Mucosa of descending colon (tissue), 3 donors: ENCODE measurements around the gene FRMD8. TPM values are rescaled to one million over a fixed set of nuclear protein-coding genes. Genes with fewer than 3 reads are reported as not detected.

ENCODE experiments used
- ATAC-seq: fragments of 200-7000 bp; cut with Tn5 transposase; one replicate; pipeline ENCODE4 v1.9.1; 2020; ENCODE audit warnings: mild to moderate bottlenecking, moderate library complexity
- DNase-seq, 3 donors: peaks; one replicate each; pipeline ENCODE4 v3.0.0-alpha.2; 2020
- H3K36me3 ChIP-seq: fragments of 200-600 bp; one replicate; pipeline ENCODE4 v1.8.0; 2021; ENCODE audit warnings: low read depth, mild to moderate bottlenecking
- H3K4me1 ChIP-seq: fragments of 200-600 bp; one replicate; pipeline ENCODE4 v1.8.0; 2021; ENCODE audit warnings: low read depth, mild to moderate bottlenecking
- H3K4me3 ChIP-seq: fragments of 200-600 bp; one replicate; pipeline ENCODE4 v1.8.0; 2021; ENCODE audit warnings: mild to moderate bottlenecking
- H3K9me3 ChIP-seq: fragments of 200-600 bp; one replicate; pipeline ENCODE4 v1.8.0; 2021; ENCODE audit warnings: mild to moderate bottlenecking
- intact Hi-C, 2 donors: fragments of 100-400 bp; cut with DNase I in 1 of 2; cut with micrococcal nuclease in 1 of 2; formaldehyde crosslinking; loops; one replicate each; pipeline versions ENCODE4 v1.11.0 to v1.11.1; 2022; cut with DNase I, micrococcal nuclease
- total RNA-seq, 3 donors: library from RNA; stranded (reverse); fragmentation: NEBNext Ultra II Directional in 2 of 3; extraction: Animal tissue kit (Norgen Biotek cat#: 25700) in 2 of 3; gene quantifications; one replicate each; pipeline versions ENCODE4 v1.2.1 to v1.2.4, GENCODE V29; 2021 to 2023
- TF ChIP-seq, protein P1 (sequence below): fragments of 200-600 bp; IDR thresholded peaks from one replicate; pipeline ENCODE4 v1.8.0; 2022; ENCODE audit warnings: antibody characterized with exemption, mild to moderate bottlenecking
- donor health status: DM: no; HTN: no; CAD: no; lungs with moderate emphysema.
- donor health status: DM: no; HTN: no; CAD: no.
- donor health status: DM: no; HTN: yes; CAD: no.

FRMD8 gene
- total RNA-seq, 3 donors from 2014 or later = 27.1 to 44.1 (median 42.3) TPM

- ATAC-seq (no peak), DNase-seq (no peak)
- intact Hi-C loops = loop anchor here in 1 of 2 donors (5.0 kb wide), 1 partner anchor 82 kb away; no protein-coding TSS in a partner anchor
- Histone ChIP-seq H3K4me3 (no peak overlapping the region), H3K36me3 (no peaks in the 10 kb centered on the region), H3K4me1 (peaks cover 51% of the 10 kb centered on the region), H3K9me3 (no peaks in the 10 kb centered on the region)
- TF ChIP-seq, protein P1, sequence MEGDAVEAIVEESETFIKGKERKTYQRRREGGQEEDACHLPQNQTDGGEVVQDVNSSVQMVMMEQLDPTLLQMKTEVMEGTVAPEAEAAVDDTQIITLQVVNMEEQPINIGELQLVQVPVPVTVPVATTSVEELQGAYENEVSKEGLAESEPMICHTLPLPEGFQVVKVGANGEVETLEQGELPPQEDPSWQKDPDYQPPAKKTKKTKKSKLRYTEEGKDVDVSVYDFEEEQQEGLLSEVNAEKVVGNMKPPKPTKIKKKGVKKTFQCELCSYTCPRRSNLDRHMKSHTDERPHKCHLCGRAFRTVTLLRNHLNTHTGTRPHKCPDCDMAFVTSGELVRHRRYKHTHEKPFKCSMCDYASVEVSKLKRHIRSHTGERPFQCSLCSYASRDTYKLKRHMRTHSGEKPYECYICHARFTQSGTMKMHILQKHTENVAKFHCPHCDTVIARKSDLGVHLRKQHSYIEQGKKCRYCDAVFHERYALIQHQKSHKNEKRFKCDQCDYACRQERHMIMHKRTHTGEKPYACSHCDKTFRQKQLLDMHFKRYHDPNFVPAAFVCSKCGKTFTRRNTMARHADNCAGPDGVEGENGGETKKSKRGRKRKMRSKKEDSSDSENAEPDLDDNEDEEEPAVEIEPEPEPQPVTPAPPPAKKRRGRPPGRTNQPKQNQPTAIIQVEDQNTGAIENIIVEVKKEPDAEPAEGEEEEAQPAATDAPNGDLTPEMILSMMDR = no peak
These were observed 34.1 kb downstream of the FRMD8 start for GRCh38 chr11:65420506-65420905.

GRCh38 chr11:65420979-65421793 lies 34.7 kb downstream of the FRMD8 start:
- Histone ChIP-seq H3K4me3 (no peak overlapping the region), H3K36me3 (no peaks in the 10 kb centered on the region), H3K4me1 (peaks cover 46% of the 10 kb centered on the region), H3K9me3 (no peaks in the 10 kb centered on the region)
- ATAC-seq (peak; percentile 46), DNase-seq (peak; percentile 90 to 97 (median 94))
- TF ChIP-seq, protein P1 = no peak
- intact Hi-C loops = loop anchor here in 1 of 2 donors (5.0 kb wide), 1 partner anchor 81 kb away; no protein-coding TSS in a partner anchor

GRCh38 chr11:65421794-65422632 lies 35.6 kb downstream of the FRMD8 start:
- intact Hi-C loops = loop anchor here in 1 of 2 donors (5.0 kb wide), 1 partner anchor 80 kb away; no protein-coding TSS in a partner anchor
- ATAC-seq = peak; percentile 49
- peak overlapping the region; percentile 81 for H3K4me3 ChIP-seq
- H3K4me1 ChIP-seq = peaks cover 48% of the 10 kb centered on the region
- H3K9me3 ChIP-seq = no peaks in the 10 kb centered on the region
- no peaks in the 10 kb centered on the region for H3K36me3 ChIP-seq
- DNase-seq = peak; percentile 98 to 99 (median 99)
- TF ChIP-seq, protein P1 = no peak

DNA sequence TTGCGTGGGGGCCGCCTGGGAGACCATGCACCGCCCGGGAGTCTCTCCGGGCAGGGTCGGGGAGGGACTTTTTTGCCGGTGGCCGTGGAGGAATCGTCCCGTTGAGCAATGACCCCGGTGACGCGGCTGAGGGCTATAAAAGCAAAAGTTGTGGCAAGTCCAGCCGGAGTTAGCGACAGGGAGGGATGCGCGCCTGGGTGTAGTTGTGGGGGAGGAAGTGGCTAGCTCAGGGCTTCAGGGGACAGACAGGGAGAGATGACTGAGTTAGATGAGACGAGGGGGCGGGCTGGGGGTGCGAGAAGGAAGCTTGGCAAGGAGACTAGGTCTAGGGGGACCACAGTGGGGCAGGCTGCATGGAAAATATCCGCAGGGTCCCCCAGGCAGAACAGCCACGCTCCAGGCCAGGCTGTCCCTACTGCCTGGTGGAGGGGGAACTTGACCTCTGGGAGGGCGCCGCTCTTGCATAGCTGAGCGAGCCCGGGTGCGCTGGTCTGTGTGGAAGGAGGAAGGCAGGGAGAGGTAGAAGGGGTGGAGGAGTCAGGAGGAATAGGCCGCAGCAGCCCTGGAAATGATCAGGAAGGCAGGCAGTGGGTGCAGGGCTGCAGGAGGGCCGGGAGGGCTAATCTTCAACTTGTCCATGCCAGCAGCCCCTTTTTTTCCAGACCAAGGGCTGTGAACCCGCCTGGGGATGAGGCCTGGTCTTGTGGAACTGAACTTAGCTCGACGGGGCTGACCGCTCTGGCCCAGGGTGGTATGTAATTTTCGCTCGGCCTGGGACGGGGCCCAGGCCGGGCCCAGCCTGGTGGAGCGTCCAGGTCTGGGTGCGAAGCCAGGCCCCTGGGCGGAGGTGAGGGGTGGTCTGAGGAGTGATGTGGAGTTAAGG lies 36.4 kb downstream of the FRMD8 start, which contains the start of gene NEAT1:
Gene NEAT1 (plus strand): TSS at position 166 of the 883 bp plus-strand sequence.
- peak; percentile 97 to 99 (median 99) for DNase-seq

More for the DNA sequence above, 36.4 kb downstream of the FRMD8 start, which contains the start of gene NEAT1:
- H3K4me3 ChIP-seq = peak within 1 kb of the TSS; percentile 81
- intact Hi-C loops = loop anchor here in 1 of 2 donors (5.0 kb wide), 1 partner anchor 79 kb away; no protein-coding TSS in a partner anchor
- H3K4me1 ChIP-seq = peaks cover 44% of the 10 kb centered on the region
- TF ChIP-seq, protein P1 = no peak
- peak; percentile 40 for ATAC-seq
- no peaks in the 10 kb centered on the region for H3K9me3 ChIP-seq
- no peaks in the 10 kb centered on the region for H3K36me3 ChIP-seq
